Measurements from ENCODE around the gene LRTM2. TPM values are rescaled to one million over a fixed set of nuclear protein-coding genes. Genes with fewer than 3 reads are reported as not detected.

Gene LRTM2
- total RNA-seq, 3 donors from 2014 or later = not detected

- no peaks in the 10 kb centered on the region for H3K36me3 ChIP-seq (ENCODE audit: low read depth)
- no peaks in the 10 kb centered on the region for H3K4me1 ChIP-seq (ENCODE audit: low read depth)
- H3K4me3 ChIP-seq = no peak overlapping the region
- DNase-seq = no peak
- ATAC-seq = no peak
- TF ChIP-seq, protein P1, sequence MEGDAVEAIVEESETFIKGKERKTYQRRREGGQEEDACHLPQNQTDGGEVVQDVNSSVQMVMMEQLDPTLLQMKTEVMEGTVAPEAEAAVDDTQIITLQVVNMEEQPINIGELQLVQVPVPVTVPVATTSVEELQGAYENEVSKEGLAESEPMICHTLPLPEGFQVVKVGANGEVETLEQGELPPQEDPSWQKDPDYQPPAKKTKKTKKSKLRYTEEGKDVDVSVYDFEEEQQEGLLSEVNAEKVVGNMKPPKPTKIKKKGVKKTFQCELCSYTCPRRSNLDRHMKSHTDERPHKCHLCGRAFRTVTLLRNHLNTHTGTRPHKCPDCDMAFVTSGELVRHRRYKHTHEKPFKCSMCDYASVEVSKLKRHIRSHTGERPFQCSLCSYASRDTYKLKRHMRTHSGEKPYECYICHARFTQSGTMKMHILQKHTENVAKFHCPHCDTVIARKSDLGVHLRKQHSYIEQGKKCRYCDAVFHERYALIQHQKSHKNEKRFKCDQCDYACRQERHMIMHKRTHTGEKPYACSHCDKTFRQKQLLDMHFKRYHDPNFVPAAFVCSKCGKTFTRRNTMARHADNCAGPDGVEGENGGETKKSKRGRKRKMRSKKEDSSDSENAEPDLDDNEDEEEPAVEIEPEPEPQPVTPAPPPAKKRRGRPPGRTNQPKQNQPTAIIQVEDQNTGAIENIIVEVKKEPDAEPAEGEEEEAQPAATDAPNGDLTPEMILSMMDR (IDR thresholded peaks at IDR 0.05) = no peak
- H3K9me3 ChIP-seq = no peaks in the 10 kb centered on the region
- intact Hi-C loops (cut with DNase I, micrococcal nuclease) = no loop called here
Measured at GRCh38 chr12:1884651-1885050, 64.3 kb downstream of the LRTM2 start.

DNA sequence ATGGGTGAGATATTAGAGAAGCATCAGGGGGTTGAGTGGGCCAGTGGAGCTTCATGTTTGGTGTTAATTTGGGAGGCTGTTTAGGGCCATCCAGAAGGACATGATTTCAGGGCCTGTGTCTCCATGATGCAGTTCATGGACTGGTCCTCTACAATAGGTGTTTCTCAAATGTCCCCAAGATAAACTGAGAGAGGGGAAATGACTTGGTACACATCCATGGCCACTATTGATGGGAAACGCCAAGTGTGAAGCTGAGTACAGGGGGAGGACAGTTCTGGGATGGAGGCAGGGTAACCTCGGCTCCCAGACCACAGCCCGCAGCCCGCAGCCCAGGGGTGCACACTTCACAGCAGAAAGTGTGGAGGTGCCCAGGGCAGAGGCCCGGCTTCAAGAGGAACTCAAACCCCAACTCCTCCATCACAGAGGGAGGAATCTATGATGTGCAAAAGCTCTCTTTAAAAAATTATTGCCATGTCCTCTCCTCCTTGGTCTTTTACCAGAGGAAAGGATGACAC is 64.8 kb downstream of the LRTM2 start:
- TF ChIP-seq, protein P1 (IDR thresholded peaks at IDR 0.05) = no peak
- intact Hi-C loops (cut with DNase I, micrococcal nuclease) = no loop called here
- Histone ChIP-seq H3K36me3 (ENCODE audit: low read depth) (no peaks in the 10 kb centered on the region), H3K9me3 (no peaks in the 10 kb centered on the region), H3K4me1 (ENCODE audit: low read depth) (no peaks in the 10 kb centered on the region), H3K4me3 (no peak overlapping the region)
- no peak for DNase-seq
- ATAC-seq = no peak

DNA sequence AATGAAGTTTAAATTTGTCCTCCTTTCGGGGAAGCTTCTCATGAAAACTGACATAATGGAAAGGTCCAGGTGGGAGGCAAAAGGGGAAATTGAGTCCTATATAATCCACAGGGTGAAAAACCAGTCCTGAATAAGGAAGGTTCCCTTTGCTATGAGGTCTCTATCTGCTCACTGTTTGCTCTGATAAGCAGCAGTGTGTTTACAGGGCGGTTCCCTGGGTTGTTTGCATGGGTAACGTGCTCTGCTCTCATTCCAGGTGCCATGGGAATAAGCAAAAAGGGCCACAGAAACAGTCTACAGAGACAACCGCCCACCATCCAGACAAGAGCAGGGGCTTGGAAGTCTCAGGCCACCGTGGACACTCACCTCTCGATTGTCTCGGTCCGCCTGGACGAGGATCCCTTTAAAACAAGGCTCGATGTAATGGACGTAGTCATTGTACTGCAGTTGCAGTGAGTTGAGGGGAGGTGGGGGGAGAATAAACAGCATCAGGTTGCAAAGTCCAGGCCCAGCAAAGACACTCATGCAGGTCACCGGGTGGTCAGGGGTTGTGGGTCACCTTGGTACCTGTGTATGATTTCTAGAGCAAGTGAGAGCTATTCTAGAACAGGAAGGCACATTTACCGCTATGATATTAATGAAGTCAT is 65.4 kb downstream of the LRTM2 start:
- intact Hi-C loops (cut with DNase I, micrococcal nuclease) = no loop called here
- H3K9me3 ChIP-seq = no peaks in the 10 kb centered on the region
- peak in 1 of 3 donors; percentile 27 for DNase-seq
- H3K36me3 ChIP-seq (ENCODE audit: low read depth) = no peaks in the 10 kb centered on the region
- TF ChIP-seq, protein P1 (IDR thresholded peaks at IDR 0.05) = no peak
- no peaks in the 10 kb centered on the region for H3K4me1 ChIP-seq (ENCODE audit: low read depth)
- no peak overlapping the region for H3K4me3 ChIP-seq
- peak; percentile 66 for ATAC-seq

Other genes with a start within 250 kb of the LRTM2 start
- 10 to 100 TPM; 29.4 to 39.6 (median 33.6) TPM for gene FBXL14, start 226.0 kb upstream of the LRTM2 start, total RNA-seq
- 10 to 100 TPM in 1 of 3 donors, 1 to 10 TPM in 2; 2.7 to 10.8 (median 4.7) TPM for gene WNT5B, start 191.3 kb upstream of the LRTM2 start, total RNA-seq
- gene ADIPOR2, start 129.5 kb upstream of the LRTM2 start, total RNA-seq = 100 to 1,000 TPM in 1 of 3 donors, 10 to 100 TPM in 2; 76.1 to 119 (median 98.5) TPM
- gene CACNA2D4, start 98.1 kb downstream of the LRTM2 start, total RNA-seq = 1 to 10 TPM; 3.9 to 9.3 (median 4.8) TPM
- 10 to 100 TPM; 10.1 to 27.3 (median 12.6) TPM for gene DCP1B, start 183.9 kb downstream of the LRTM2 start, total RNA-seq
- 10 to 100 TPM in 1 of 3 donors, 1 to 10 TPM in 2; 5.5 to 89.4 (median 9.2) TPM for gene CACNA1C, start 232.4 kb downstream of the LRTM2 start, total RNA-seq